ENCODE results near the gene RPS2. TPM values are rescaled to one million over a fixed set of nuclear protein-coding genes. Genes with fewer than 3 reads are reported as not detected.

RPS2 gene
- total and polyA plus RNA-seq, 2 experiments from 2014 or later, result 1,449 to 1,991 TPM

- H3K36me3 ChIP-seq (replicated peaks; ENCODE audit: insufficient read depth, low read depth), result no peaks in the 10 kb centered on the region
- H3K79me2 ChIP-seq, result no peaks in the 10 kb centered on the region
- peak overlapping the region; percentile 76 for H2AFZ ChIP-seq
- no peaks in the 10 kb centered on the region for H3K9me2 ChIP-seq (replicated peaks; ENCODE audit: insufficient read depth)
- no peak for DNase-seq (ENCODE audit: low spot score)
- no peak overlapping the region for H3K4me2 ChIP-seq
- no peaks in the 10 kb centered on the region for H4K20me1 ChIP-seq (ENCODE audit: insufficient read depth, poor library complexity, severe bottlenecking)
- TF ChIP-seq EZH2 (IDR thresholded peaks at IDR 0.05; ENCODE audit: borderline replicate concordance) (no peak), EZH2phosphoT487 (IDR thresholded peaks at IDR 0.05; ENCODE audit: low read depth, severe bottlenecking, unreplicated experiment) (no peak), CTCF (IDR thresholded peaks at IDR 0.05; ENCODE audit: poor library complexity) (no peak)
- no peaks in the 10 kb centered on the region for H3K9me3 ChIP-seq (ENCODE audit: low read depth)
- H3K4me3 ChIP-seq, result no peak overlapping the region
- no peaks in the 10 kb centered on the region for H3K4me1 ChIP-seq (ENCODE audit: insufficient read depth)
- 94% methylated on average over 8 of the region's 10 CpGs for WGBS (ENCODE audit: low lambda C conversion rate, missing lambda C conversion rate)
- no peak overlapping the region for H3K27ac ChIP-seq
- no peaks in the 10 kb centered on the region for H3K27me3 ChIP-seq
These were observed 34.3 kb downstream of the RPS2 start for GRCh38 chr16:1930338-1930720.

GRCh38 chr16:1929578-1930337 lies 34.9 kb downstream of the RPS2 start:
- WGBS (ENCODE audit: low lambda C conversion rate, missing lambda C conversion rate), result 31% methylated on average over 33 of the region's 70 CpGs
- Histone ChIP-seq H3K4me1 (ENCODE audit: insufficient read depth) (no peaks in the 10 kb centered on the region), H3K4me2 (peak overlapping the region; percentile 99), H3K36me3 (replicated peaks; ENCODE audit: insufficient read depth, low read depth) (no peaks in the 10 kb centered on the region), H3K27ac (peak overlapping the region; percentile 56), H3K9me3 (ENCODE audit: low read depth) (no peaks in the 10 kb centered on the region), H3K9me2 (replicated peaks; ENCODE audit: insufficient read depth) (no peaks in the 10 kb centered on the region), H3K79me2 (no peaks in the 10 kb centered on the region), H4K20me1 (ENCODE audit: insufficient read depth, poor library complexity, severe bottlenecking) (no peaks in the 10 kb centered on the region), H3K4me3 (peak overlapping the region; percentile 77), H2AFZ (peak overlapping the region; percentile 99), H3K27me3 (no peaks in the 10 kb centered on the region)
- peak; percentile 95 for DNase-seq (ENCODE audit: low spot score)
- TF ChIP-seq EZH2 (IDR thresholded peaks at IDR 0.05; ENCODE audit: borderline replicate concordance) (no peak), CTCF (IDR thresholded peaks at IDR 0.05; ENCODE audit: poor library complexity) (peak; percentile 86)

GRCh38 chr16:1929105-1929504 lies 35.5 kb downstream of the RPS2 start:
- no peaks in the 10 kb centered on the region for H3K36me3 ChIP-seq (replicated peaks; ENCODE audit: insufficient read depth, low read depth)
- WGBS (ENCODE audit: low lambda C conversion rate, missing lambda C conversion rate), result 54% methylated on average over 5 of the region's 11 CpGs
- H3K27me3 ChIP-seq, result no peaks in the 10 kb centered on the region
- TF ChIP-seq CTCF (IDR thresholded peaks at IDR 0.05; ENCODE audit: poor library complexity) (no peak), EZH2phosphoT487 (IDR thresholded peaks at IDR 0.05; ENCODE audit: low read depth, severe bottlenecking, unreplicated experiment) (no peak), EZH2 (IDR thresholded peaks at IDR 0.05; ENCODE audit: borderline replicate concordance) (no peak)
- no peaks in the 10 kb centered on the region for H4K20me1 ChIP-seq (ENCODE audit: insufficient read depth, poor library complexity, severe bottlenecking)
- peak overlapping the region; percentile 77 for H3K4me3 ChIP-seq
- no peaks in the 10 kb centered on the region for H3K79me2 ChIP-seq
- H3K4me2 ChIP-seq, result peak overlapping the region; percentile 99
- no peaks in the 10 kb centered on the region for H3K9me2 ChIP-seq (replicated peaks; ENCODE audit: insufficient read depth)
- DNase-seq (ENCODE audit: low spot score), result no peak
- H3K27ac ChIP-seq, result peak overlapping the region; percentile 56
- peak overlapping the region; percentile 99 for H2AFZ ChIP-seq
- H3K4me1 ChIP-seq (ENCODE audit: insufficient read depth), result peaks cover 3% of the 10 kb centered on the region
- no peaks in the 10 kb centered on the region for H3K9me3 ChIP-seq (ENCODE audit: low read depth)
